AG09319 (cell line): ENCODE measurements around the gene ACSF3.

Experiments
- DNase-seq: peaks from one replicate; pipeline ENCODE4 v3.0.0-alpha.2; 2010; ENCODE audit warnings: low read depth; ENCODE audit errors: extremely low read depth
- TF ChIP-seq, protein P1 (sequence below): IDR thresholded peaks from 2 replicates; pipeline ENCODE4 v1.5.1; 2011; ENCODE audit warnings: low read depth, mild to moderate bottlenecking, inconsistent platforms, low read length, moderate library complexity

Gene ACSF3

DNA sequence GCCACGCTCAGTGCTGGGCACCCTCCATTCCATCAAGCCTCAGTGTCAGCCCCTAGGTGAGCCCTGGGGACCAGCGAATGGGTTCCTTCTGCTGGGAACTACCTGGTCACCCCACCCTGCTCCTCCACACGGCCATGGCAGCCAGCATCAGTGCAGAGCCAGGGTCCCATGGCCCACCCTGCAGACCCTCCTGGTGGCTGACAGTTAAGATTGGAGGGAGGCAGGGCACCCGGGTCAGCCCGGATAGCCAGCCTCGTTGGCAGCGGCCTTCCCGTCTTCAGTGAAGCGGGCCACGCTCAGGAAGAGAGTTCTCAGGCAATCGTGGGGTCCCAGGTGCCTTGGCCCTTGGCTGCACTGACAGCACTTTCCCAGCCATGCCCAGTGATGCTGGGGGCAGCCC, 37.1 kb upstream of the ACSF3 start:
- no peak for DNase-seq
- TF ChIP-seq, protein P1, sequence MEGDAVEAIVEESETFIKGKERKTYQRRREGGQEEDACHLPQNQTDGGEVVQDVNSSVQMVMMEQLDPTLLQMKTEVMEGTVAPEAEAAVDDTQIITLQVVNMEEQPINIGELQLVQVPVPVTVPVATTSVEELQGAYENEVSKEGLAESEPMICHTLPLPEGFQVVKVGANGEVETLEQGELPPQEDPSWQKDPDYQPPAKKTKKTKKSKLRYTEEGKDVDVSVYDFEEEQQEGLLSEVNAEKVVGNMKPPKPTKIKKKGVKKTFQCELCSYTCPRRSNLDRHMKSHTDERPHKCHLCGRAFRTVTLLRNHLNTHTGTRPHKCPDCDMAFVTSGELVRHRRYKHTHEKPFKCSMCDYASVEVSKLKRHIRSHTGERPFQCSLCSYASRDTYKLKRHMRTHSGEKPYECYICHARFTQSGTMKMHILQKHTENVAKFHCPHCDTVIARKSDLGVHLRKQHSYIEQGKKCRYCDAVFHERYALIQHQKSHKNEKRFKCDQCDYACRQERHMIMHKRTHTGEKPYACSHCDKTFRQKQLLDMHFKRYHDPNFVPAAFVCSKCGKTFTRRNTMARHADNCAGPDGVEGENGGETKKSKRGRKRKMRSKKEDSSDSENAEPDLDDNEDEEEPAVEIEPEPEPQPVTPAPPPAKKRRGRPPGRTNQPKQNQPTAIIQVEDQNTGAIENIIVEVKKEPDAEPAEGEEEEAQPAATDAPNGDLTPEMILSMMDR: no peak

DNA sequence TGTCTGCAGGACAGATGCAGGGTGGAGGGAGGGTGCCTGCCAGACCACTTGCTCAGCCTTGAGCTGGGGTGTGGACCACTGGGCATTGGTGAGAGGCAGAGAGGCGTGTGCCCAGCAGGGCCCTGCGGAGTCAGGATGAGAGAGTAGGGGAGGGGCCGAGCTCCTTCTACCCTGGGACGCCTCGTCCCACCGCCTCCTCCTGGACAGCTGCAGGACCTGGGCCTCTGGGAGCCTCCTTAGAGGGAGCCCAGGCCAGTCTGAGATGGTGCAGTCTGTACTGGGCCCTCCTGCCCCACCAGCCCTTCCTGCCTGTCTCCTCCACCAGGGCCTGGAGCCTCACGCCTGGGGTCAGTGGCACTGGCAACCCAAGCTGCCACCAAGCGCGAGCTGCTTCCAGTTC, 35.9 kb upstream of the ACSF3 start:
- TF ChIP-seq, protein P1: no peak
- no peak for DNase-seq

DNA sequence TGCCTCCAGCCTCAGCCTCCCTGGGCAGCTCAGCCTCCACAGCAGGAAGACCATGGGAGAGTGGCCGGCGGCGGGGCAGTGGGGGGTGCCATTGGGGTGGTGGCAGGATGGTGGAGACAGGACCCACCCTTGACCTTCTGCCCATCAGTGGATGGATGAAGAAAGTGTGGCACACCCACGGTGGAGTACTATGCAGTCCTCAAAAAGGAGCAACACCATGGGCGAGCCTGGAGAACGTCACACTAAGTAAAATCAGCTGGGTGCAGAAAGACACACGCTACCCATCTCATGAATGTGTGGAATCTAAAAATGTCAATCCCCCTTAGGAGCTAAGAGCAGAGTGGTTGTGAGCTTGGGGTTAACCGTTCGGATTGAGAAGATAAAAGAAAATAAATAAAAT, 34.8 kb upstream of the ACSF3 start:
- TF ChIP-seq, protein P1: no peak
- DNase-seq: no peak

DNA sequence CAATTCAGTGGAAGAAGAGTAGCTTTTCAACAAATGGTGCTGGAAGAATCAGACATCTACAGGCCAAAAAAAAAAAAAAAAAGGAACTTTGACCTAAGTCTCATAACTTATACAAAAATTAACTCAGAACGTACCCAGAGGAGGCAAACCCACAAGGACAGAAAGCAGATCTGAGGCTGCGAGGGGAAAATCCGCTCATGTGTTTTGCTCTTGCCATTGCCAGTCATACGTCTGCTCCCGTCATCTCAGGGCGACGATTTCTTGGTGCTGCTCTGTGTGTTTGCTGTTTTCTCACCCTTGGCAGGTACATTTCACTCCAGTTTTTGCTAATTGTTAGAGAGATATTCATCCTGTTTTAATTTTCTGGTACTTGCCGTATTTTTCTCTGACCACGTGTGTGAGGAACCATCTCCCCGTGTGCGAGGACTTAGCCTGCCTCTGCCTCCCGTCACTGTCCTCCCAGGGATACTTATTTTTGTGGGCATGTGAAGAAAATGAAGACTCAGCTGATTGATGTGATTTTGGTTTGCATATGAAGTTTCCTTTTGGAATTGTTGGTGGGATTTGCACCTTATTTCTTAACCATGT, 33.4 kb upstream of the ACSF3 start:
- TF ChIP-seq, protein P1: no peak
- no peak for DNase-seq

DNA sequence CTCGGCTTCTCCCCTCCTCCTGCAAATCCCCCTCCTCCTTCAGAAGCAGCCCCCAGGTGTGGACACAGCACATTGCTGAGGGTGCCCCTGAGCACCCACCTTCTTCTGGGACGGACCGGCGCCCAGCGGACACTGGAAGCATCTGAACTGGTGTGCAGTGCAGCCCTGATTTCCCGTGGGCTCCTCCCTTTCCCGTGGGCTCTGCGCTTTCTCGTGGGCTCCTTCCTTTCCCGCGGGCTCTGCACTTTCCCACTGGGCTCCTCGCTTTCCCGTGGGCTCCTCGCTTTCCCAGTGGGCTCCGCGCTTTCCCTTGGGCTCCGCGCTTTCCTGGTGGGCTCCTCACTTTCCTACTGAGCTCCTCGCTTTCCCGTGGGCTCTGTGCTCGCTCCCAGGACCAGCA, 32.6 kb upstream of the ACSF3 start:
- TF ChIP-seq, protein P1: no peak
- DNase-seq: no peak

DNA sequence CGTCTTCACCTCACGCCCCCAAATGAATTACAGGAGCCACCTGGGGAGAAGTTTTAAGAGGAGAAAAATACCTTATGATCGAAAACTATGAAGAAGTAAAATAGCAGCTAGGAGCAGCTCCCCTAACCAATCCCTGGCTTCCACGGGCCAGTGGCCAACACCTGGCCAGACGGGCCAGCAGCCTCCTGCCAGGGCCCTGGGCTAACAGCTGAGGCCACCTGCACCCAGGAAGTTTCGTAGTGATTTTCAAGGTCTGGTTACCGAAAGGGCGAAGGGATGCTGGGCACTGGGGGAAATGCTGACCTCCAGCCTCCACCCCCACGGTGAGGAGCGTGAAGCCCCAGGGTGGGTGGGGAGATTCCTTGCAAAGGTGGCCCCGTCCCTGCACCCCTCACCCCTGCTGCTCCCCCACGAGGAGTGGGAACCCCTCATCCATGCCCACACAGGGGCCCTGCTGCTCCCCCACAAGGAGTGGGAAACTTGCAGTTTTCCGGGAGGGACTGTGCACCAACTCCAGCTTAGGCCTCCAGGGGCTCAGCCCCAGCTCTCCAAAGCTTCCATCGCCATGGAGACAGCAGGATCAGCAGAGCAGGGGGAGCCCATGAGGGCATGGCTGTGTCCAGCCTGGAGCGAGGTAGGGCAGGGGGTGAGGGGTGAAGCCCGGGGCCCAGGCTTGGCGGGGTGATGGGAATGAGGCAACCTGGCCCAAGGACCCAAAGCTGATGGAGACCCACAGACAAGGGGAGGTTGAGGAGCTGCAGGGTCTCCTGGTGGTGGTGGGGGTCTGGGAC, 31.9 kb upstream of the ACSF3 start:
- no peak for DNase-seq
- TF ChIP-seq, protein P1: no peak
